Esophagus muscularis mucosa (tissue), 4 donors: ENCODE results near the gene SPATA31D1. TPM values are rescaled to one million over a fixed set of nuclear protein-coding genes. Genes with fewer than 3 reads are reported as not detected.

Source experiments
- DNase-seq: peaks from one replicate; pipeline ENCODE4 v3.0.0-alpha.2; 2017; ENCODE audit errors: extremely low spot score
- H3K27ac ChIP-seq, 4 donors: fragments of 200-600 bp; sonication (generic); replicated peaks in 1 of 4; 1 replicate in 3 of 4; 2 replicates in 1 of 4; pipeline ENCODE4 v1.5.1; 2016 to 2019; ENCODE audit warnings: mild to moderate bottlenecking in 1 of 4
- H3K27me3 ChIP-seq, 4 donors: fragments of 200-600 bp; sonication (generic); one replicate each; pipeline versions ENCODE4 v1.5.1 to v1.6.0; 2016 to 2019
- H3K36me3 ChIP-seq, 4 donors: fragments of 200-600 bp; sonication (generic); one replicate each; pipeline ENCODE4 v1.5.1; 2016 to 2019
- H3K4me1 ChIP-seq, 4 donors: fragments of 200-600 bp; sonication (generic); one replicate each; pipeline ENCODE4 v1.5.1; 2016 to 2019
- H3K4me3 ChIP-seq, 4 donors: fragments of 200-600 bp; sonication (generic); 1 replicate in 2 of 4; 2 replicates in 2 of 4; pipeline ENCODE4 v1.5.1; 2016 to 2019; ENCODE audit warnings: mild to moderate bottlenecking in 4 of 4, moderate library complexity in 1 of 4
- H3K9me3 ChIP-seq, 4 donors: fragments of 200-600 bp; sonication (generic); 1 replicate in 3 of 4; 2 replicates in 1 of 4; pipeline ENCODE4 v1.5.1; 2016 to 2019
- CTCF ChIP-seq, 3 experiments: fragments of 200-600 bp in 2 of 3; fragments of 450-650 bp in 1 of 3; sonication (generic) in 2 of 3; IDR thresholded peaks; one replicate each; pipeline ENCODE4 v1.5.1; 2017 to 2019; ENCODE audit warnings: antibody characterized with exemption in 3 of 3, mild to moderate bottlenecking in 2 of 3, moderate library complexity in 1 of 3
- EP300 ChIP-seq: sonication (generic); formaldehyde crosslinking; IDR thresholded peaks from one replicate; pipeline ENCODE4 v1.6.1; 2017; ENCODE audit warnings: antibody characterized with exemption
- POLR2A ChIP-seq: fragments of 450-650 bp; IDR thresholded peaks from one replicate; pipeline ENCODE4 v1.6.1; 2017; ENCODE audit warnings: antibody characterized with exemption, moderate library complexity, mild to moderate bottlenecking, low read depth
- POLR2AphosphoS5 ChIP-seq, 2 donors: sonication (generic); formaldehyde crosslinking; IDR thresholded peaks; one replicate each; pipeline ENCODE4 v1.6.1; 2017; ENCODE audit warnings: antibody characterized with exemption in 2 of 2
- WGBS: methylation state at CpG from one replicate; pipeline ENCODE4 v1.1.5; 2018; 5-methylcytosine and 5-hydroxymethylcytosine counted together
- intact Hi-C: fragments of 100-400 bp; cut with DNase I; formaldehyde crosslinking; loops from one replicate; pipeline ENCODE4 v1.15.1; 2023
- total RNA-seq, 4 donors: library from RNA; depleted of rRNA; stranded (reverse); fragments of >200 nt; gene quantifications; one replicate each; pipeline versions ENCODE4 v1.1.0 to v1.2.1, GENCODE V29; 2016

SPATA31D1 gene
- total RNA-seq, 4 donors from 2014 or later, result not detected

GRCh38 chr9:81993656-81994055 lies 5.1 kb downstream of the SPATA31D1 start:
- Histone ChIP-seq H3K9me3 (no peaks in the 10 kb centered on the region), H3K4me1 (no peaks in the 10 kb centered on the region), H3K36me3 (no peaks in the 10 kb centered on the region), H3K4me3 (no peak overlapping the region), H3K27ac (no peak overlapping the region), H3K27me3 (no peaks in the 10 kb centered on the region)
- no peak for TF ChIP-seq EP300
- intact Hi-C loops, result no loop called here
- no peak for DNase-seq
- WGBS, result 95% methylated on average over 5 of the region's 5 CpGs

GRCh38 chr9:81999806-82000205 lies 11.2 kb downstream of the SPATA31D1 start:
- no peak for DNase-seq
- Histone ChIP-seq H3K36me3 (no peaks in the 10 kb centered on the region), H3K4me3 (no peak overlapping the region), H3K9me3 (no peaks in the 10 kb centered on the region), H3K4me1 (peaks cover 0 to 4% (median 2%) of the 10 kb centered on the region in 4 donors), H3K27ac (no peak overlapping the region), H3K27me3 (no peaks in the 10 kb centered on the region)
- TF ChIP-seq CTCF (IDR thresholded peaks at IDR 0.05) (no peak), POLR2A (no peak), EP300 (no peak), POLR2AphosphoS5 (IDR thresholded peaks at IDR 0.05) (no peak)
- intact Hi-C loops, result no loop called here

GRCh38 chr9:82010711-82011110 lies 22.1 kb downstream of the SPATA31D1 start:
- peaks cover 0 to 8% (median 0%) of the 10 kb centered on the region in 4 donors for H3K9me3 ChIP-seq
- DNase-seq, result no peak
- 95% methylated on average over 1 of the region's 1 CpG for WGBS
- intact Hi-C loops, result no loop called here
- H3K4me3 ChIP-seq, result no peak overlapping the region
- H3K36me3 ChIP-seq, result no peaks in the 10 kb centered on the region
- peaks cover 0 to 28% (median 21%) of the 10 kb centered on the region in 4 donors for H3K4me1 ChIP-seq
- H3K27me3 ChIP-seq, result no peaks in the 10 kb centered on the region
- H3K27ac ChIP-seq, result no peak overlapping the region
- TF ChIP-seq CTCF (IDR thresholded peaks at IDR 0.05) (no peak), POLR2AphosphoS5 (IDR thresholded peaks at IDR 0.05) (no peak)

- no peak overlapping the region for H3K4me3 ChIP-seq
- DNase-seq, result no peak
- WGBS, result 57% methylated on average over 3 of the region's 3 CpGs
- TF ChIP-seq EP300 (no peak), POLR2AphosphoS5 (IDR thresholded peaks at IDR 0.05) (no peak), POLR2A (no peak), CTCF (IDR thresholded peaks at IDR 0.05) (no peak)
- peaks cover 0 to 25% (median 19%) of the 10 kb centered on the region in 4 donors for H3K4me1 ChIP-seq
- no peak overlapping the region for H3K27ac ChIP-seq
- peaks cover 0 to 8% (median 0%) of the 10 kb centered on the region in 4 donors for H3K9me3 ChIP-seq
- intact Hi-C loops, result no loop called here
- no peaks in the 10 kb centered on the region for H3K36me3 ChIP-seq
- no peaks in the 10 kb centered on the region for H3K27me3 ChIP-seq
These were observed 22.6 kb downstream of the SPATA31D1 start for GRCh38 chr9:82011133-82011532.

- Histone ChIP-seq H3K4me1 (peaks cover 0 to 13% (median 8%) of the 10 kb centered on the region in 4 donors), H3K4me3 (no peak overlapping the region), H3K9me3 (peaks cover 0 to 8% (median 0%) of the 10 kb centered on the region in 4 donors), H3K27ac (no peak overlapping the region), H3K27me3 (no peaks in the 10 kb centered on the region), H3K36me3 (no peaks in the 10 kb centered on the region)
- intact Hi-C loops, result no loop called here
- no peak for TF ChIP-seq POLR2AphosphoS5 (IDR thresholded peaks at IDR 0.05)
- TF ChIP-seq CTCF (IDR thresholded peaks at IDR 0.05), result no peak
- no peak for TF ChIP-seq EP300
- TF ChIP-seq POLR2A, result no peak
- no peak for DNase-seq
- WGBS, result 100% methylated on average over 1 of the region's 1 CpG
These were observed 23.7 kb downstream of the SPATA31D1 start for GRCh38 chr9:82012276-82012675.
